Retinal pigment epithelial cell (primary cell): Measurements from ENCODE around the gene ADAMTS14.
A peak's percentile ranks its signal among the peaks of the same experiment; 100 is the strongest.

Experiments used
- DNase-seq: peaks from one replicate; pipeline ENCODE4 v3.0.0-alpha.2; 2010; ENCODE audit warnings: low read depth
- H3K4me3 ChIP-seq: 2 replicates; pipeline ENCODE4 v1.5.1; 2011; ENCODE audit warnings: mild to moderate bottlenecking, low read length, control low read depth, moderate library complexity
- CTCF ChIP-seq: conservative IDR thresholded peaks from 2 replicates; pipeline ENCODE4 v1.5.1; 2011; ENCODE audit warnings: low read depth, low read length, control low read depth, inconsistent platforms

The ADAMTS14 gene

GRCh38 chr10:70669015-70669414 lies 3.3 kb upstream of the ADAMTS14 start:
- DNase-seq: no peak
- no peak for TF ChIP-seq CTCF
- no peak overlapping the region for H3K4me3 ChIP-seq

GRCh38 chr10:70669732-70670317 lies 2.5 kb upstream of the ADAMTS14 start:
- TF ChIP-seq CTCF: no peak
- DNase-seq: no peak
- H3K4me3 ChIP-seq: no peak overlapping the region

- peak; percentile 15 for TF ChIP-seq CTCF
- DNase-seq: no peak
- peak overlapping the region; percentile 45 for H3K4me3 ChIP-seq
Measured at GRCh38 chr10:70671619-70672164, 614 bp upstream of the ADAMTS14 start.

GRCh38 chr10:70673043-70673928 lies 980 bp downstream of the ADAMTS14 start:
- H3K4me3 ChIP-seq: peak overlapping the region; percentile 17
- no peak for DNase-seq
- no peak for TF ChIP-seq CTCF

- H3K4me3 ChIP-seq: no peak overlapping the region
Measured at GRCh38 chr10:70673929-70674559, 1.7 kb downstream of the ADAMTS14 start.

More at GRCh38 chr10:70673929-70674559, 1.7 kb downstream of the ADAMTS14 start:
- TF ChIP-seq CTCF: no peak
- DNase-seq: no peak
